Measurements from ENCODE around the gene REXO1. TPM values are rescaled to one million over a fixed set of nuclear protein-coding genes. Genes with fewer than 3 reads are reported as not detected.
A peak's percentile ranks its signal among the peaks of the same experiment; 100 is the strongest.

REXO1 gene
- total RNA-seq, 1 donor, result 9.0 TPM

GRCh38 chr19:1858412-1859081 is 10.3 kb upstream of the REXO1 start:
- no peak for TF ChIP-seq CTCF (IDR thresholded peaks at IDR 0.05; ENCODE audit: insufficient read depth, low read length)
- no peak for DNase-seq (ENCODE audit: low read depth)
- no peak overlapping the region for H3K4me3 ChIP-seq (ENCODE audit: low read depth, low read length)

- TF ChIP-seq CTCF (IDR thresholded peaks at IDR 0.05; ENCODE audit: insufficient read depth, low read length), result no peak
- no peak for DNase-seq (ENCODE audit: low read depth)
- peak overlapping the region; percentile 58 for H3K4me3 ChIP-seq (ENCODE audit: low read depth, low read length)
These were observed 9.5 kb upstream of the REXO1 start for GRCh38 chr19:1857648-1858326.

- peak; percentile 66 for DNase-seq (ENCODE audit: low read depth)
- TF ChIP-seq CTCF (IDR thresholded peaks at IDR 0.05; ENCODE audit: insufficient read depth, low read length), result no peak
- H3K4me3 ChIP-seq (ENCODE audit: low read depth, low read length), result peak overlapping the region; percentile 60
These were observed 8.7 kb upstream of the REXO1 start for GRCh38 chr19:1856698-1857603.

- no peak for DNase-seq (ENCODE audit: low read depth)
- TF ChIP-seq CTCF (IDR thresholded peaks at IDR 0.05; ENCODE audit: insufficient read depth, low read length), result no peak
- H3K4me3 ChIP-seq (ENCODE audit: low read depth, low read length), result peak overlapping the region; percentile 60
These were observed 8.0 kb upstream of the REXO1 start for GRCh38 chr19:1856345-1856697.

- no peak for TF ChIP-seq CTCF (IDR thresholded peaks at IDR 0.05; ENCODE audit: insufficient read depth, low read length)
- peak; percentile 37 for DNase-seq (ENCODE audit: low read depth)
- H3K4me3 ChIP-seq (ENCODE audit: low read depth, low read length), result peak overlapping the region; percentile 60
These were observed 7.6 kb upstream of the REXO1 start for GRCh38 chr19:1855828-1856255.

GRCh38 chr19:1855040-1855827 is 7.0 kb upstream of the REXO1 start:
- peak; percentile 85 for DNase-seq (ENCODE audit: low read depth)
- TF ChIP-seq CTCF (IDR thresholded peaks at IDR 0.05; ENCODE audit: insufficient read depth, low read length), result no peak

More at GRCh38 chr19:1855040-1855827, 7.0 kb upstream of the REXO1 start:
- peak overlapping the region; percentile 60 for H3K4me3 ChIP-seq (ENCODE audit: low read depth, low read length)
